Gastroesophageal sphincter (tissue), 4 donors: ENCODE results near the gene CPNE5. TPM values are rescaled to one million over a fixed set of nuclear protein-coding genes. Genes with fewer than 3 reads are reported as not detected.

Experiments
- ATAC-seq: fragments of 150-250 bp; one replicate; pipeline ENCODE4 v1.9.1; 2016; ENCODE audit warnings: mild to moderate bottlenecking, moderate library complexity
- H3K27ac ChIP-seq, 4 donors: fragments of 200-600 bp; sonication (generic) in 3 of 4; 1 replicate in 3 of 4; 2 replicates in 1 of 4; pipeline ENCODE4 v1.5.1; 2016 to 2019
- H3K27me3 ChIP-seq: fragments of 200-600 bp; sonication (generic); one replicate; pipeline ENCODE4 v1.5.1; 2019
- H3K36me3 ChIP-seq, 2 donors: fragments of 200-600 bp; sonication (generic); one replicate each; pipeline ENCODE4 v1.5.1; 2019; ENCODE audit warnings: control low read depth in 1 of 2
- H3K4me1 ChIP-seq, 3 donors: fragments of 200-600 bp; sonication (generic); 1 replicate in 2 of 3; 2 replicates in 1 of 3; pipeline ENCODE4 v1.5.1; 2016 to 2019; ENCODE audit warnings: control low read depth in 2 of 3
- H3K4me3 ChIP-seq, 2 donors: fragments of 200-600 bp; sonication (generic); one replicate each; pipeline ENCODE4 v1.5.1; 2019; ENCODE audit warnings: mild to moderate bottlenecking in 1 of 2, moderate library complexity in 1 of 2
- H3K9me3 ChIP-seq, 3 donors: fragments of 200-600 bp; sonication (generic); one replicate each; pipeline ENCODE4 v1.5.1; 2017 to 2019; ENCODE audit warnings: control low read depth in 2 of 3
- EP300 ChIP-seq: sonication (generic); formaldehyde crosslinking; IDR thresholded peaks from one replicate; pipeline ENCODE4 v1.6.1; 2017; ENCODE audit warnings: antibody characterized with exemption, mild to moderate bottlenecking
- POLR2A ChIP-seq, 2 donors: fragments of 450-650 bp; IDR thresholded peaks; one replicate each; pipeline ENCODE4 v1.6.1; 2017; ENCODE audit warnings: antibody characterized with exemption in 2 of 2, mild to moderate bottlenecking in 2 of 2, moderate library complexity in 1 of 2
- POLR2AphosphoS5 ChIP-seq: sonication (generic); formaldehyde crosslinking; IDR thresholded peaks from one replicate; pipeline ENCODE4 v1.6.1; 2017; ENCODE audit warnings: antibody characterized with exemption
- WGBS, 2 donors: methylation state at CpG; one replicate each; pipeline ENCODE4 v1.1.5; 2018; ENCODE audit warnings: low coverage in 1 of 2; 5-methylcytosine and 5-hydroxymethylcytosine counted together
- total RNA-seq, 4 donors: library from RNA; depleted of rRNA; stranded (reverse); fragments of >200 nt; gene quantifications; one replicate each; pipeline ENCODE4 v1.1.0, GENCODE V29; 2016
- TF ChIP-seq, protein P1 (sequence below), 4 experiments: fragments of 200-600 bp in 2 of 4; fragments of 450-650 bp in 2 of 4; sonication (generic) in 1 of 4; IDR thresholded peaks; one replicate each; pipeline ENCODE4 v1.5.1; 2017 to 2019; ENCODE audit warnings: antibody characterized with exemption in 4 of 4, mild to moderate bottlenecking in 2 of 4, moderate library complexity in 2 of 4

The CPNE5 gene
- total RNA-seq, 4 donors from 2014 or later, result 0.42 to 2.3 (median 1.5) TPM

DNA sequence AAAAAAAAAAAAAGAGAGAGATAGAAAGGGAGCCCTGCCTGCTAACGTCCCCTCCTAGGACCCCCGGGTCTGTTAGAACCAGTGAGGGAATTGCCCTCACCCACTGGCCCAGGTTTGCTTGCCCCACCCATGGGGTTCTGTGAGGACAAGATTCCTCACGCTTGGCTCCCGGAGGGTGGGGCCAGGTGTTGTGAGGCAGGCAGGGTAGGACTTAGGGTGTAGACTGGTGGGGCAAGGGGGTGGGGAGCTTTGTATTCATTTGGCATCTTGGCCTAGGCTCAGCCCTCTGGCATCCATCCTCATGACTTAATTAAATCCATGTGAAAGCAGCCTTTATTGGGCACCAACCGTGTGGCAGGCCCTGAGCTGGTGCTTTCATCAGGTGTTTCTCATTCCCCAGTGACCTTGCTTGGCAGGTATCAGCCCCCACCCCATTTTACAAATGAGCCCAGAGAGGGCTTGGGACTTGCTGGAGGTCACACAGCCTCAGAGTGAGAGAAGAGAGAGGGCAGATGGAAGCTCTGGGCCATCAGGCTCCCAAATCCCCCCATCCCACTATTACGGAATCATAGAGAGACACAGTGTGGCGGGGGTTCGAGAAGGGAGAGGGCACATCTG, 122.7 kb downstream of the CPNE5 start:
- WGBS, 2 donors, result 92% methylated on average over 4 of the region's 8 CpGs; no CpG with 5 or more reads in 1 of the 2 donors
- Histone ChIP-seq H3K4me3 (no peak overlapping the region), H3K36me3 (no peaks in the 10 kb centered on the region), H3K4me1 (no peaks in the 10 kb centered on the region), H3K27ac (no peak overlapping the region), H3K9me3 (no peaks in the 10 kb centered on the region), H3K27me3 (no peaks in the 10 kb centered on the region)
- no peak for ATAC-seq
- no peak for TF ChIP-seq POLR2A (IDR thresholded peaks at IDR 0.05)
- TF ChIP-seq EP300, result no peak
- TF ChIP-seq POLR2AphosphoS5, result no peak

DNA sequence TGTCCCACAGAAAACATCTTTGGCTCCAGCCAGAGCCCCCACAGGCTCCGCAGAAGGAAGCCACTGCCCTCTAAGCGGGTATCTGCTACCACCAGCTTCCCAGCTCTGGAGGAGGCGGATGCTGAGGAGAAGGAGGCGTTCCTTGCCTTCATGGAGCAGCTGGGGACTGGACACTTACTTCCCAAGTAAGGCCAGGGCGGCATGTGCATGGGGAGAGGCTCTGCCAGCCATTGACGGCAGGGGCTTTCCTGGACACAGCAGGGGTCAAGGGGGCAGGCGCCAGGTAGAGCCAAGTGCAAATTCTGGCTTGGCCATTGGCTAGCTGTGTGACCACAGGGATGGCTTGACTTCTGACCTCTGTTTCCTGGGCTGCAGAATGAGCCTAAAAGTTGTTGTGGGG, 123.8 kb downstream of the CPNE5 start:
- Histone ChIP-seq H3K4me3 (no peak overlapping the region), H3K27me3 (no peaks in the 10 kb centered on the region), H3K36me3 (no peaks in the 10 kb centered on the region), H3K4me1 (no peaks in the 10 kb centered on the region), H3K27ac (no peak overlapping the region), H3K9me3 (no peaks in the 10 kb centered on the region)
- ATAC-seq, result no peak
- TF ChIP-seq POLR2AphosphoS5 (no peak), EP300 (no peak), POLR2A (IDR thresholded peaks at IDR 0.05) (no peak)
- TF ChIP-seq, protein P1, sequence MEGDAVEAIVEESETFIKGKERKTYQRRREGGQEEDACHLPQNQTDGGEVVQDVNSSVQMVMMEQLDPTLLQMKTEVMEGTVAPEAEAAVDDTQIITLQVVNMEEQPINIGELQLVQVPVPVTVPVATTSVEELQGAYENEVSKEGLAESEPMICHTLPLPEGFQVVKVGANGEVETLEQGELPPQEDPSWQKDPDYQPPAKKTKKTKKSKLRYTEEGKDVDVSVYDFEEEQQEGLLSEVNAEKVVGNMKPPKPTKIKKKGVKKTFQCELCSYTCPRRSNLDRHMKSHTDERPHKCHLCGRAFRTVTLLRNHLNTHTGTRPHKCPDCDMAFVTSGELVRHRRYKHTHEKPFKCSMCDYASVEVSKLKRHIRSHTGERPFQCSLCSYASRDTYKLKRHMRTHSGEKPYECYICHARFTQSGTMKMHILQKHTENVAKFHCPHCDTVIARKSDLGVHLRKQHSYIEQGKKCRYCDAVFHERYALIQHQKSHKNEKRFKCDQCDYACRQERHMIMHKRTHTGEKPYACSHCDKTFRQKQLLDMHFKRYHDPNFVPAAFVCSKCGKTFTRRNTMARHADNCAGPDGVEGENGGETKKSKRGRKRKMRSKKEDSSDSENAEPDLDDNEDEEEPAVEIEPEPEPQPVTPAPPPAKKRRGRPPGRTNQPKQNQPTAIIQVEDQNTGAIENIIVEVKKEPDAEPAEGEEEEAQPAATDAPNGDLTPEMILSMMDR (IDR thresholded peaks at IDR 0.05), result no peak
- 60% methylated on average over 2 of the region's 7 CpGs; no CpG with 5 or more reads in 1 of the 2 donors for WGBS, 2 donors

DNA sequence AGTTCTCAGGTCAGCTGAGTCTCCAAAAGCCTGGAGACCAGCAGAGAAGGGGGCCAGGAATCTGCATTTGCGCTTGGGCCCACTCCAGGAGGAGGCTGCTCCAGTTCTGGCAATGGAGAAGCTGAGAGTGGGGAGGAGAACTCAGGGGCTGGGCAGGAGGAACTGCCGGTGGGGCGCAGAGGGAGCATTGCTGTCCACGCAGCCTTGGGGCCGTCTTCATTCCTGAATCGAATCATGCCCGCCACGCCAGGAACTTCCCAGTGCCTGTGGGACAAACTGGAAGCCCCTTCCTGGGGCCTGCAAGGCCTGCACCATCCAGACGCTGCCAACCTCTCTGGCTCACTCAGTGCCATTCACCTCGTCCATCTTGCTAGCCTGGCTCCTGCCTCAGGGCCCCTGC, 124.7 kb downstream of the CPNE5 start:
- 66 to 86% methylated on average over 2 to 8 of the region's 10 CpGs for WGBS, 2 donors
- Histone ChIP-seq H3K4me3 (no peak overlapping the region), H3K27ac (no peak overlapping the region), H3K9me3 (no peaks in the 10 kb centered on the region), H3K36me3 (no peaks in the 10 kb centered on the region), H3K4me1 (no peaks in the 10 kb centered on the region), H3K27me3 (no peaks in the 10 kb centered on the region)
- TF ChIP-seq EP300, result no peak
- TF ChIP-seq POLR2AphosphoS5, result no peak
- TF ChIP-seq, protein P1 (IDR thresholded peaks at IDR 0.05), result no peak
- no peak for TF ChIP-seq POLR2A (IDR thresholded peaks at IDR 0.05)
- ATAC-seq, result no peak

DNA sequence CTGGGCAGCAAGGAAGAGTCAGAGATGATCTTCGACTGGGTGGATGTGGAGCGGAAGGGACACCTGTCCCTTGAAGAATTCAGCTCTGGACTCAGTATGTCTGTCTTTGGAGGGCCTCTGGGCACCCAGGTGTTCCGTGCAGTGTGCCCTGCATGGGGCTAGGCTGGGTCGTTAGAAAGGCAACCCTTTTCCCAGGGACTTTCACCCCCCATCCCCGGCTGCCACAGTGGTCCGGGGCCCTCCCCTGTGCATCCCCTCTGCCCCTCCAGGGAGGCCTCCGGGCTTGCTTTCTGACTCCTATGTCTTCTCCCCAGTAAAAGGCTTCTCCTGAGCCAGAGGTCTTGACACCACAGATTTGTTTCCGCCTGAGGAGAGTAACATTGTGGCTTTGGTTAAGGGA, 125.4 kb downstream of the CPNE5 start:
- no peak overlapping the region for H3K27ac ChIP-seq
- no peaks in the 10 kb centered on the region for H3K27me3 ChIP-seq
- no peaks in the 10 kb centered on the region for H3K36me3 ChIP-seq
- H3K4me1 ChIP-seq, result no peaks in the 10 kb centered on the region
- no peak for ATAC-seq
- 57 to 64% methylated on average over 2 to 3 of the region's 8 CpGs for WGBS, 2 donors
- TF ChIP-seq POLR2AphosphoS5 (no peak), EP300 (no peak), POLR2A (IDR thresholded peaks at IDR 0.05) (no peak)
- TF ChIP-seq, protein P1 (IDR thresholded peaks at IDR 0.05), result no peak
- H3K9me3 ChIP-seq, result no peaks in the 10 kb centered on the region
- no peak overlapping the region for H3K4me3 ChIP-seq

DNA sequence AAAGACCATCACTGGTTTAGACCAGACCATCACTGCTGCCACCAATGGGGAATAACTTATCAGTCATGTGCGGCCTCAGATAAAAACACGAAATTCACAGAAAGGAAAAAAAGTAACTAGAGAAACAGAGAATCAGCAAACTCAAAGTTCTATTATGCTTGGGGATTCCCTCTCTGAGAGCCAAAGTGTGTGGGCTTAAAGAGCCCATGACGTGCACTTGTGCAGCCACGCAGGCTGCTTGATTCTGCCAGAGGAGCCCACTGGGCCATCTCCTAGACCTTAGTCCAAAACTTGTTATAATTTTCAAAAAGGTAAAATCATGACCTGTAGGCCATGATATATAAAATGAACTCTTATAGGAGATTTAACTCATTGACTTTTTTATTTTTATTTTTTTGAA, 126.4 kb downstream of the CPNE5 start:
- no peak overlapping the region for H3K27ac ChIP-seq
- no peaks in the 10 kb centered on the region for H3K27me3 ChIP-seq
- no peaks in the 10 kb centered on the region for H3K4me1 ChIP-seq
- no peaks in the 10 kb centered on the region for H3K9me3 ChIP-seq
- H3K4me3 ChIP-seq, result no peak overlapping the region
- no peak for ATAC-seq
- WGBS, 2 donors, result 89 to 92% methylated on average over 2 to 4 of the region's 4 CpGs
- H3K36me3 ChIP-seq, result no peaks in the 10 kb centered on the region
- TF ChIP-seq, protein P1 (IDR thresholded peaks at IDR 0.05), result no peak
- TF ChIP-seq POLR2A (IDR thresholded peaks at IDR 0.05) (no peak), EP300 (no peak), POLR2AphosphoS5 (no peak)
